ENCODE results near the gene SGPP1. TPM values are rescaled to one million over a fixed set of nuclear protein-coding genes. Genes with fewer than 3 reads are reported as not detected.
"Not testable (repeated sequence)": the region's sequence is repeated elsewhere in the genome, so short reads cannot be mapped to it uniquely, and the experiment has no call there.

The SGPP1 gene
- total RNA-seq, 6 experiments from 2014 or later = 20.5 to 25.8 (median 22.7) TPM

DNA sequence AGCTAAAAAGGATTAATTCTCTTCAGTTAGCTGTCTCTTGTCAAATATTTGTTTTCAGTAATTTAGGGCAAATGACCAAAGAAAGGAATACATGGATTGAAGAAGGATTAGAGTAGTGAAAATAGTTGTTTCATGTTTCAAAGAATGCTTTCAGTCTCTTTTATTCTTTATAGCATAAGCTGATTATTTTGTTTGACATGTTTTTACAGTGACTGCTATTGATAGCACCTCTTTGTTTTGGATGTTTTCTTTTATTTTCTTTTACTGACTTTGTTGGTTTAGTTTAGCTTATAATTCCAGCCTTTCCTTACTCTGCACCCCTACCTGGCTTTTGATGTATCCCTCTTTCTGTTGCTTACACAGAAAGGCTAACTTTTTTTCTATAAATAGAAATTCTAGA is 29.3 kb upstream of the SGPP1 start:
- H3K27me3 Mint-ChIP-seq (ENCODE audit: insufficient read depth) = no peaks in the 10 kb centered on the region; the same call in 1 of the 2 replicates
- no peak overlapping the region for H3K27ac Mint-ChIP-seq
- no peak overlapping the region for H3K4me3 Mint-ChIP-seq
- DNase-seq = no peak
- peaks cover 21% of the 10 kb centered on the region for H3K4me1 Mint-ChIP-seq (ENCODE audit: low read depth)
- H3K36me3 Mint-ChIP-seq (ENCODE audit: low read depth) = no peaks in the 10 kb centered on the region
- no peaks in the 10 kb centered on the region for H3K9me3 Mint-ChIP-seq
- no peak for TF ChIP-seq CTCF (IDR thresholded peaks at IDR 0.05)

GRCh38 chr14:63752449-63753169 is 24.7 kb upstream of the SGPP1 start:
- no peaks in the 10 kb centered on the region for H3K27me3 Mint-ChIP-seq (ENCODE audit: insufficient read depth)
- H3K4me1 Mint-ChIP-seq (ENCODE audit: low read depth) = peaks cover 7% of the 10 kb centered on the region
- no peak overlapping the region for H3K4me3 Mint-ChIP-seq
- H3K36me3 Mint-ChIP-seq (ENCODE audit: low read depth) = no peaks in the 10 kb centered on the region
- H3K27ac Mint-ChIP-seq = no peak overlapping the region
- DNase-seq = peak; percentile 29
- no peak for TF ChIP-seq CTCF (IDR thresholded peaks at IDR 0.05)
- no peaks in the 10 kb centered on the region for H3K9me3 Mint-ChIP-seq

GRCh38 chr14:63751076-63751475 is 23.2 kb upstream of the SGPP1 start:
- not testable (repeated sequence) for DNase-seq; H3K27ac Mint-ChIP-seq; H3K4me1 Mint-ChIP-seq (ENCODE audit: low read depth); H3K36me3 Mint-ChIP-seq (ENCODE audit: low read depth); H3K4me3 Mint-ChIP-seq; H3K9me3 Mint-ChIP-seq; H3K27me3 Mint-ChIP-seq (ENCODE audit: insufficient read depth)

DNA sequence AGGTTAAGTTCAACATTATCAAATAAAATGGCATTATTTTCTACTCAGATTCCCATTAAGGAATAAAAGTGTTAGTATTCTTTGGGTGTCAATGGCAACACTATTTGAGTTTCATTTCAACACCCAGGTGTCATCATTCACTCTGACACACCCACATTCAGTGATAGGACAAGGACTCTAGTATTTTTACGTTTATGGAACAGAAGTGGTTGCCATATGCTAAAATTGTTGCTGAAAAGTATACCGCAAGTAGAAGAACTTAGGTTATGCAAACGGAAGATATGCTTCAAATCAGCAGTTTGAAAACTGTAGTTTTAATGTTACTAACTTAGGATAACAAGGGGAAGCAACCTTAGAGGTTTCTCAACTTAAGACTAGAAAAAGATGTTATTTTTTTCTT is 20.0 kb upstream of the SGPP1 start:
- Mint-ChIP-seq H3K36me3 (ENCODE audit: low read depth) (no peaks in the 10 kb centered on the region), H3K27ac (no peak overlapping the region), H3K4me1 (ENCODE audit: low read depth) (peaks cover 4% of the 10 kb centered on the region), H3K9me3 (no peaks in the 10 kb centered on the region), H3K27me3 (ENCODE audit: insufficient read depth) (peaks cover 9% of the 10 kb centered on the region), H3K4me3 (no peak overlapping the region)
- no peak for DNase-seq
- no peak for TF ChIP-seq CTCF (IDR thresholded peaks at IDR 0.05)

DNA sequence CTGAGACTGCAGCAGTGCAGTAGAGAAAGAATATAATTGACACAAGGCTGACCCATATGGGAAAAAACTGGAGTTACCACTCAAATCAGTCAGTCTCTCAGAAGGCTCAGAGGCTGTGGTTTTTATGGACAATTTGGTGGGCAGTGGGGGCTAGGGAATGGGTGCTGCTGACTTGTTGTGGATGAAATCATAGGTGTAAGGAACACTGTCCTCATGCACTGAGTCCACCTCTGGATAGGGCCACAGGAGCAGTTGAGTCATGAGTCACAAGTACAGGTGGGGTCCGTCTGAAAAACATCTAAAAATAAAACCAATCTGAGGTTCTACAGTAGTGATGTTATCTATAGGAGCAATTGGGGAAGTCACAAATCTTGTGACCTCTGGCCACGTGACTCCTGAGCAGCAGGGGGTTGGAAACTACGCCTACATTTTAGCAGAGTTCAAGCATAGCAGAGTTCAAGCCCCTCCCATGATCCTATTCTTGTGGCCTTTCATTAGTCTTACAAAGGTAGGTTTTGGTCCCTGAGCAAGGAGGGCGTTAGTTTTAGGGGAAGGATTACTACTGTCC is 18.1 kb upstream of the SGPP1 start:
- Mint-ChIP-seq H3K36me3 (ENCODE audit: low read depth) (no peaks in the 10 kb centered on the region), H3K9me3 (no peaks in the 10 kb centered on the region), H3K27ac (no peak overlapping the region), H3K27me3 (ENCODE audit: insufficient read depth) (peaks cover 9% of the 10 kb centered on the region), H3K4me1 (ENCODE audit: low read depth) (no peaks in the 10 kb centered on the region), H3K4me3 (no peak overlapping the region)
- TF ChIP-seq CTCF (IDR thresholded peaks at IDR 0.05) = no peak
- no peak for DNase-seq

- no peaks in the 10 kb centered on the region for H3K36me3 Mint-ChIP-seq (ENCODE audit: low read depth)
- no peaks in the 10 kb centered on the region for H3K4me1 Mint-ChIP-seq (ENCODE audit: low read depth)
- H3K9me3 Mint-ChIP-seq = no peaks in the 10 kb centered on the region
- H3K27me3 Mint-ChIP-seq (ENCODE audit: insufficient read depth) = peaks cover 11% of the 10 kb centered on the region
- no peak for DNase-seq
- no peak overlapping the region for H3K27ac Mint-ChIP-seq
- no peak overlapping the region for H3K4me3 Mint-ChIP-seq
- no peak for TF ChIP-seq CTCF (IDR thresholded peaks at IDR 0.05)
Measured at GRCh38 chr14:63745272-63745671, 17.4 kb upstream of the SGPP1 start.
